Stimulated activated CD8-positive, alpha-beta memory T cell treated with anti-CD3 and anti-CD28 coated beads, Interleukin-4, amount 100 ng/mL, for 4 hours (primary cell): Measurements from ENCODE around the gene LTN1.
"Not testable (repeated sequence)": the region's sequence is repeated elsewhere in the genome, so short reads cannot be mapped to it uniquely, and the experiment has no call there.

ENCODE experiments used
- DNase-seq, 2 donors: peaks; one replicate each; pipeline ENCODE4 v3.0.0-alpha.2; 2020; ENCODE audit warnings: low read depth in 2 of 2, low spot score in 1 of 2

The LTN1 gene

GRCh38 chr21:28992526-28993292 lies at the start of gene LTN1:
Gene LTN1, minus strand, starts transcription at chr21:28992877. Its CDS starts 72 bp downstream, at chr21:28992805.
- DNase-seq: peak; percentile 98

- DNase-seq: no peak
Measured at GRCh38 chr21:29034678-29035077, 42.0 kb upstream of the LTN1 start.

GRCh38 chr21:29033871-29034270 lies 41.2 kb upstream of the LTN1 start:
- no peak for DNase-seq

- DNase-seq: no peak
Measured at GRCh38 chr21:29033301-29033700, 40.6 kb upstream of the LTN1 start.

GRCh38 chr21:29030909-29031308 lies 38.2 kb upstream of the LTN1 start:
- no peak for DNase-seq

- no peak for DNase-seq
Measured at GRCh38 chr21:29029524-29029923, 36.8 kb upstream of the LTN1 start.

GRCh38 chr21:29025328-29025713 lies 32.6 kb upstream of the LTN1 start:
- DNase-seq: no peak

GRCh38 chr21:29024474-29025327 lies 32.0 kb upstream of the LTN1 start, which contains the start of gene USP16:
Gene USP16, plus strand, starts transcription at chr21:29024668. Its CDS starts 3,246 bp downstream, at chr21:29027914.
- peak; percentile 88 for DNase-seq

GRCh38 chr21:29022166-29022565 lies 29.5 kb upstream of the LTN1 start:
- DNase-seq: no peak

GRCh38 chr21:29018540-29018939 lies 25.9 kb upstream of the LTN1 start:
- no peak for DNase-seq

- no peak for DNase-seq
Measured at GRCh38 chr21:29017639-29018237, 25.1 kb upstream of the LTN1 start.

GRCh38 chr21:29011236-29011635 lies 18.6 kb upstream of the LTN1 start:
- DNase-seq: not testable (repeated sequence)

- DNase-seq: no peak
Measured at GRCh38 chr21:29008367-29008766, 15.7 kb upstream of the LTN1 start.

- DNase-seq: no peak
Measured at GRCh38 chr21:29007810-29008209, 15.1 kb upstream of the LTN1 start.

GRCh38 chr21:29007135-29007534 lies 14.5 kb upstream of the LTN1 start:
- DNase-seq: no peak

GRCh38 chr21:29005696-29006095 lies 13.0 kb upstream of the LTN1 start:
- DNase-seq: no peak

GRCh38 chr21:29002442-29003144 lies 9.9 kb upstream of the LTN1 start:
- peak; percentile 84 to 88 for DNase-seq

GRCh38 chr21:28993293-28993629 lies 584 bp upstream of the LTN1 start:
- DNase-seq: no peak

GRCh38 chr21:28991861-28992525 lies 684 bp downstream of the LTN1 start:
- no peak for DNase-seq

- not testable (repeated sequence) for DNase-seq
Measured at GRCh38 chr21:28988146-28988545, 4.5 kb downstream of the LTN1 start.

GRCh38 chr21:28986677-28987076 lies 6.0 kb downstream of the LTN1 start:
- no peak for DNase-seq
